HEK293 (cell line): ENCODE measurements around the gene PLAGL2.

ENCODE experiments used
- CTCF ChIA-PET: fragments of 350-600 bp; formaldehyde crosslinking; extraction: SDS; loops from one replicate; lab custom pipeline; 2021; ENCODE audit warnings: antibody characterized with exemption; lab: Yijun Ruan, JAX
- POLR2A ChIA-PET: fragments of 300-600 bp; formaldehyde crosslinking; extraction: SDS; loops from one replicate; lab custom pipeline; 2020; ENCODE audit warnings: antibody characterized with exemption, inconsistent platforms; lab: Yijun Ruan, JAX
- H3K27ac ChIP-seq: fragments of 200-500 bp; sonication (Bioruptor generic); 2 replicates; pipeline ENCODE4 v1.5.1; 2014; ENCODE audit warnings: low read depth, low read length, control low read depth, inconsistent platforms; ENCODE audit errors: extremely low read depth
- H3K36me3 ChIP-seq, 2 experiments: fragments of 200-500 bp in 1 of 2; sonication (Bioruptor generic) in 1 of 2; 1 replicate in 1 of 2; 2 replicates in 1 of 2; pipeline ENCODE4 v1.5.1; 2014 to 2017; ENCODE audit warnings: inconsistent platforms in 2 of 2, low read length in 2 of 2; ENCODE audit not compliant: control insufficient read depth in 2 of 2, insufficient read depth in 1 of 2
- H3K4me1 ChIP-seq: fragments of 200-500 bp; sonication (Bioruptor generic); 2 replicates; pipeline ENCODE4 v1.5.1; 2014; ENCODE audit warnings: mild to moderate bottlenecking, low read length, inconsistent platforms; ENCODE audit not compliant: control insufficient read depth, insufficient read depth
- H3K4me3 ChIP-seq: 2 replicates; pipeline ENCODE4 v1.5.1; 2011; ENCODE audit warnings: low read depth, mild to moderate bottlenecking, control low read depth, low read length, moderate library complexity
- H3K9me3 ChIP-seq: fragments of 200-500 bp; sonication (Bioruptor generic); 2 replicates; pipeline ENCODE4 v1.5.1; 2014; ENCODE audit warnings: low read depth, low read length, inconsistent platforms; ENCODE audit not compliant: control insufficient read depth, insufficient read depth
- EGR2 ChIP-seq: fragments of 450-650 bp; formaldehyde crosslinking; IDR thresholded peaks from 2 replicates; pipeline ENCODE4 v1.5.1; 2016; ENCODE audit warnings: low read depth, missing biosample characterization, missing genetic modification characterization
- MZF1 ChIP-seq: fragments of 450-650 bp; formaldehyde crosslinking; IDR thresholded peaks from 2 replicates; pipeline ENCODE4 v1.5.1; 2017; ENCODE audit warnings: missing biosample characterization, missing genetic modification characterization, borderline replicate concordance
- ZBTB20 ChIP-seq: fragments of 450-650 bp; formaldehyde crosslinking; IDR thresholded peaks from 2 replicates; pipeline ENCODE4 v1.5.1; 2016; ENCODE audit warnings: missing biosample characterization, missing genetic modification characterization
- ZBTB21 ChIP-seq: fragments of 450-650 bp; formaldehyde crosslinking; IDR thresholded peaks from 2 replicates; pipeline ENCODE4 v1.5.1; 2017; ENCODE audit warnings: missing biosample characterization, missing genetic modification characterization
- ZNF140 ChIP-seq: fragments of 450-650 bp; formaldehyde crosslinking; IDR thresholded peaks from 2 replicates; pipeline ENCODE4 v1.5.1; 2016; ENCODE audit warnings: missing biosample characterization, missing genetic modification characterization
- ZNF184 ChIP-seq: fragments of 450-650 bp; IDR thresholded peaks from 2 replicates; pipeline ENCODE4 v1.5.1; 2018; ENCODE audit warnings: missing biosample characterization, mild to moderate bottlenecking, missing genetic modification characterization
- ZNF23 ChIP-seq: fragments of 450-650 bp; formaldehyde crosslinking; IDR thresholded peaks from 2 replicates; pipeline ENCODE4 v1.5.1; 2016; ENCODE audit warnings: missing biosample characterization, missing genetic modification characterization, borderline replicate concordance
- ZNF624 ChIP-seq: fragments of 450-650 bp; formaldehyde crosslinking; IDR thresholded peaks from 2 replicates; pipeline ENCODE4 v1.5.1; 2017; ENCODE audit warnings: missing biosample characterization, missing genetic modification characterization
- ZXDB ChIP-seq: fragments of 450-650 bp; formaldehyde crosslinking; IDR thresholded peaks from 2 replicates; pipeline ENCODE4 v1.5.1; 2016; ENCODE audit warnings: missing biosample characterization, missing genetic modification characterization
- TF ChIP-seq, protein P1 (sequence below): fragments of 450-650 bp; formaldehyde crosslinking; IDR thresholded peaks from 2 replicates; pipeline ENCODE4 v1.5.1; 2017; ENCODE audit warnings: missing biosample characterization, missing genetic modification characterization
- TF ChIP-seq, protein P2 (sequence below): fragments of 450-650 bp; formaldehyde crosslinking; IDR thresholded peaks from 2 replicates; pipeline ENCODE4 v1.5.1; 2017; ENCODE audit warnings: missing biosample characterization, missing genetic modification characterization
- TF ChIP-seq, protein P3 (sequence below): fragments of 450-650 bp; formaldehyde crosslinking; IDR thresholded peaks from 2 replicates; pipeline ENCODE4 v1.5.1; 2016; ENCODE audit warnings: missing biosample characterization, missing genetic modification characterization
- TF ChIP-seq, protein P4 (sequence below): fragments of 450-650 bp; formaldehyde crosslinking; IDR thresholded peaks from 2 replicates; pipeline ENCODE4 v1.5.1; 2016; ENCODE audit warnings: missing biosample characterization, missing genetic modification characterization
- TF ChIP-seq, protein P5 (sequence below): fragments of 450-650 bp; formaldehyde crosslinking; IDR thresholded peaks from 2 replicates; pipeline ENCODE4 v1.5.1; 2016; ENCODE audit warnings: missing biosample characterization, missing genetic modification characterization, borderline replicate concordance
- TF ChIP-seq, protein P6 (sequence below): fragments of 450-650 bp; formaldehyde crosslinking; IDR thresholded peaks from 2 replicates; pipeline ENCODE4 v1.5.1; 2017; ENCODE audit warnings: missing biosample characterization, missing genetic modification characterization
- TF ChIP-seq, protein P7 (sequence below): fragments of 450-650 bp; IDR thresholded peaks from 2 replicates; pipeline ENCODE4 v1.5.1; 2018; ENCODE audit warnings: missing biosample characterization, mild to moderate bottlenecking, missing genetic modification characterization

Gene PLAGL2

DNA sequence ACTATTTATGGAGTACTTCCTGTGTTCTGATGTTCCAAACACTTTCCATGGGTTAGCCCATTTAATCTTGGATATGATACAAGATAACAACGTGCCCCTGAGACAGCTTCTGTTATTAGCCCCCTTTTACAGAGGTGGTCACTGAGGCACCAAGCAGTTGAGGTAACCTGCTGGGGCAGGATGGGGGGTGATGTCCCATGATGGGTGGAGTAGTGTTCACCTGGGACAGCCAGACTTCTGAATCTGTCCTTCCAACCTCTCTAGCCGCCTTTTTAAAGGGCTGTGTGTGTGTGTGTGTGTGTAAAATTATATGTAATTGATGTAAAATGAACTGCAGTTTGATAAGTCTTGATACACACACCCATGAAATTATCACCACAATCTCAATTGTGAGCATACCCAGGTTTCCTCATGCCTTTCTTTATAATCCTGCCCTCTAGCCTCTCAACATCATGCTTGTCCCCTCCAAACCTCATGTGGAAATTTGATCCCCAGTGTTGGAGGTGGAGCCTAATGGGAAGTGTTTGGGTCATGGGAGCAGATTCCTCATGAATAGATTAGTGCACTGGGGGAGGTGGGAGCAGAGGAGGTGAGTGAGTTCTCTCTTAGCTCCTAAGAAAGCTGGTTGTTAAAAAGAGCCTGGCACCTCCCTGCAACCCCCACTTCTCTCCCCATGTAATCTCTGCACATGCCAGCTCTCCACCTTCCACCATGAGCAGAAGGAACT is 39.2 kb downstream of the PLAGL2 start (continued):
- TF ChIP-seq EGR2 (no peak), ZNF140 (tag by site-specific recombination) (no peak), ZBTB20 (tag by site-specific recombination) (peak; percentile 45; the same call in 1 of the 2 replicates), ZNF624 (tag by site-specific recombination) (no peak), ZBTB21 (tag by site-specific recombination) (no peak), ZNF184 (tag by site-specific recombination) (no peak)
- TF ChIP-seq, protein P1, sequence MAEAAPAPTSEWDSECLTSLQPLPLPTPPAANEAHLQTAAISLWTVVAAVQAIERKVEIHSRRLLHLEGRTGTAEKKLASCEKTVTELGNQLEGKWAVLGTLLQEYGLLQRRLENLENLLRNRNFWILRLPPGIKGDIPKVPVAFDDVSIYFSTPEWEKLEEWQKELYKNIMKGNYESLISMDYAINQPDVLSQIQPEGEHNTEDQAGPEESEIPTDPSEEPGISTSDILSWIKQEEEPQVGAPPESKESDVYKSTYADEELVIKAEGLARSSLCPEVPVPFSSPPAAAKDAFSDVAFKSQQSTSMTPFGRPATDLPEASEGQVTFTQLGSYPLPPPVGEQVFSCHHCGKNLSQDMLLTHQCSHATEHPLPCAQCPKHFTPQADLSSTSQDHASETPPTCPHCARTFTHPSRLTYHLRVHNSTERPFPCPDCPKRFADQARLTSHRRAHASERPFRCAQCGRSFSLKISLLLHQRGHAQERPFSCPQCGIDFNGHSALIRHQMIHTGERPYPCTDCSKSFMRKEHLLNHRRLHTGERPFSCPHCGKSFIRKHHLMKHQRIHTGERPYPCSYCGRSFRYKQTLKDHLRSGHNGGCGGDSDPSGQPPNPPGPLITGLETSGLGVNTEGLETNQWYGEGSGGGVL (tag by site-specific recombination), result peak; percentile 33; the same call in 1 of the 2 replicates
- TF ChIP-seq, protein P2, sequence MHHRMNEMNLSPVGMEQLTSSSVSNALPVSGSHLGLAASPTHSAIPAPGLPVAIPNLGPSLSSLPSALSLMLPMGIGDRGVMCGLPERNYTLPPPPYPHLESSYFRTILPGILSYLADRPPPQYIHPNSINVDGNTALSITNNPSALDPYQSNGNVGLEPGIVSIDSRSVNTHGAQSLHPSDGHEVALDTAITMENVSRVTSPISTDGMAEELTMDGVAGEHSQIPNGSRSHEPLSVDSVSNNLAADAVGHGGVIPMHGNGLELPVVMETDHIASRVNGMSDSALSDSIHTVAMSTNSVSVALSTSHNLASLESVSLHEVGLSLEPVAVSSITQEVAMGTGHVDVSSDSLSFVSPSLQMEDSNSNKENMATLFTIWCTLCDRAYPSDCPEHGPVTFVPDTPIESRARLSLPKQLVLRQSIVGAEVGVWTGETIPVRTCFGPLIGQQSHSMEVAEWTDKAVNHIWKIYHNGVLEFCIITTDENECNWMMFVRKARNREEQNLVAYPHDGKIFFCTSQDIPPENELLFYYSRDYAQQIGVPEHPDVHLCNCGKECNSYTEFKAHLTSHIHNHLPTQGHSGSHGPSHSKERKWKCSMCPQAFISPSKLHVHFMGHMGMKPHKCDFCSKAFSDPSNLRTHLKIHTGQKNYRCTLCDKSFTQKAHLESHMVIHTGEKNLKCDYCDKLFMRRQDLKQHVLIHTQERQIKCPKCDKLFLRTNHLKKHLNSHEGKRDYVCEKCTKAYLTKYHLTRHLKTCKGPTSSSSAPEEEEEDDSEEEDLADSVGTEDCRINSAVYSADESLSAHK (tag by site-specific recombination), result no peak
- TF ChIP-seq, protein P3, sequence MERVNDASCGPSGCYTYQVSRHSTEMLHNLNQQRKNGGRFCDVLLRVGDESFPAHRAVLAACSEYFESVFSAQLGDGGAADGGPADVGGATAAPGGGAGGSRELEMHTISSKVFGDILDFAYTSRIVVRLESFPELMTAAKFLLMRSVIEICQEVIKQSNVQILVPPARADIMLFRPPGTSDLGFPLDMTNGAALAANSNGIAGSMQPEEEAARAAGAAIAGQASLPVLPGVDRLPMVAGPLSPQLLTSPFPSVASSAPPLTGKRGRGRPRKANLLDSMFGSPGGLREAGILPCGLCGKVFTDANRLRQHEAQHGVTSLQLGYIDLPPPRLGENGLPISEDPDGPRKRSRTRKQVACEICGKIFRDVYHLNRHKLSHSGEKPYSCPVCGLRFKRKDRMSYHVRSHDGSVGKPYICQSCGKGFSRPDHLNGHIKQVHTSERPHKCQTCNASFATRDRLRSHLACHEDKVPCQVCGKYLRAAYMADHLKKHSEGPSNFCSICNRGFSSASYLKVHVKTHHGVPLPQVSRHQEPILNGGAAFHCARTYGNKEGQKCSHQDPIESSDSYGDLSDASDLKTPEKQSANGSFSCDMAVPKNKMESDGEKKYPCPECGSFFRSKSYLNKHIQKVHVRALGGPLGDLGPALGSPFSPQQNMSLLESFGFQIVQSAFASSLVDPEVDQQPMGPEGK (tag by site-specific recombination), result no peak
- TF ChIP-seq, protein P4, sequence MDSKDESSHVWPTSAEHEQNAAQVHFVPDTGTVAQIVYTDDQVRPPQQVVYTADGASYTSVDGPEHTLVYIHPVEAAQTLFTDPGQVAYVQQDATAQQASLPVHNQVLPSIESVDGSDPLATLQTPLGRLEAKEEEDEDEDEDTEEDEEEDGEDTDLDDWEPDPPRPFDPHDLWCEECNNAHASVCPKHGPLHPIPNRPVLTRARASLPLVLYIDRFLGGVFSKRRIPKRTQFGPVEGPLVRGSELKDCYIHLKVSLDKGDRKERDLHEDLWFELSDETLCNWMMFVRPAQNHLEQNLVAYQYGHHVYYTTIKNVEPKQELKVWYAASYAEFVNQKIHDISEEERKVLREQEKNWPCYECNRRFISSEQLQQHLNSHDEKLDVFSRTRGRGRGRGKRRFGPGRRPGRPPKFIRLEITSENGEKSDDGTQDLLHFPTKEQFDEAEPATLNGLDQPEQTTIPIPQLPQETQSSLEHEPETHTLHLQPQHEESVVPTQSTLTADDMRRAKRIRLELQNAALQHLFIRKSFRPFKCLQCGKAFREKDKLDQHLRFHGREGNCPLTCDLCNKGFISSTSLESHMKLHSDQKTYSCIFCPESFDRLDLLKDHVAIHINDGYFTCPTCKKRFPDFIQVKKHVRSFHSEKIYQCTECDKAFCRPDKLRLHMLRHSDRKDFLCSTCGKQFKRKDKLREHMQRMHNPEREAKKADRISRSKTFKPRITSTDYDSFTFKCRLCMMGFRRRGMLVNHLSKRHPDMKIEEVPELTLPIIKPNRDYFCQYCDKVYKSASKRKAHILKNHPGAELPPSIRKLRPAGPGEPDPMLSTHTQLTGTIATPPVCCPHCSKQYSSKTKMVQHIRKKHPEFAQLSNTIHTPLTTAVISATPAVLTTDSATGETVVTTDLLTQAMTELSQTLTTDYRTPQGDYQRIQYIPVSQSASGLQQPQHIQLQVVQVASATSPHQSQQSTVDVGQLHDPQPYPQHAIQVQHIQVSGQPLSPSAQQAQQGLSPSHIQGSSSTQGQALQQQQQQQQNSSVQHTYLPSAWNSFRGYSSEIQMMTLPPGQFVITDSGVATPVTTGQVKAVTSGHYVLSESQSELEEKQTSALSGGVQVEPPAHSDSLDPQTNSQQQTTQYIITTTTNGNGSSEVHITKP, result peak; percentile 71

DNA sequence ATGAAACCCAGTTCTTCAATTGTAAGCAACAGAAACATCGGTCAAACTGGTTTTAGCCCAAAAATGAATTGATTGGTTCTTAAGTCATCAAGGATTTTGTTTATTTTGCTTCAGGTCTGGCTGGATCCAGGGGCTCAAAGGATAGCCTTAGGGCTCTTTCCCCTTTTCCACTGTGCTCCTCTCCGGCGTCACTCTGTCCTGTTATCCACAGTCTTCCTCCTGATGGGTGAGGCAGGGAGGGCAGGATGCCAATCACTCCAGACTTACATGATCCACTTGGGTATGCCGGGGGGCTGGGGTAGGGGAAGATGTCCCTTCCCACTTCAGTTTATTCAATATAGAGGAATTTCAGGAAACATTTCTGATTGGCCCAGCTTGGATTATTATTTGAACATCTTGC is 40.0 kb downstream of the PLAGL2 start:
- Histone ChIP-seq H3K4me1 (peaks cover 6% of the 10 kb centered on the region), H3K36me3 (peaks cover 8 to 40% of the 10 kb centered on the region in 2 experiments; a peak in 2 of 3 replicates), H3K4me3 (no peak overlapping the region), H3K9me3 (no peaks in the 10 kb centered on the region), H3K27ac (no peak overlapping the region)
- ChIA-PET POLR2A (no interaction called here), CTCF (no interaction called here)
- TF ChIP-seq ZNF23 (tag by site-specific recombination), result no peak
- TF ChIP-seq, protein P5, sequence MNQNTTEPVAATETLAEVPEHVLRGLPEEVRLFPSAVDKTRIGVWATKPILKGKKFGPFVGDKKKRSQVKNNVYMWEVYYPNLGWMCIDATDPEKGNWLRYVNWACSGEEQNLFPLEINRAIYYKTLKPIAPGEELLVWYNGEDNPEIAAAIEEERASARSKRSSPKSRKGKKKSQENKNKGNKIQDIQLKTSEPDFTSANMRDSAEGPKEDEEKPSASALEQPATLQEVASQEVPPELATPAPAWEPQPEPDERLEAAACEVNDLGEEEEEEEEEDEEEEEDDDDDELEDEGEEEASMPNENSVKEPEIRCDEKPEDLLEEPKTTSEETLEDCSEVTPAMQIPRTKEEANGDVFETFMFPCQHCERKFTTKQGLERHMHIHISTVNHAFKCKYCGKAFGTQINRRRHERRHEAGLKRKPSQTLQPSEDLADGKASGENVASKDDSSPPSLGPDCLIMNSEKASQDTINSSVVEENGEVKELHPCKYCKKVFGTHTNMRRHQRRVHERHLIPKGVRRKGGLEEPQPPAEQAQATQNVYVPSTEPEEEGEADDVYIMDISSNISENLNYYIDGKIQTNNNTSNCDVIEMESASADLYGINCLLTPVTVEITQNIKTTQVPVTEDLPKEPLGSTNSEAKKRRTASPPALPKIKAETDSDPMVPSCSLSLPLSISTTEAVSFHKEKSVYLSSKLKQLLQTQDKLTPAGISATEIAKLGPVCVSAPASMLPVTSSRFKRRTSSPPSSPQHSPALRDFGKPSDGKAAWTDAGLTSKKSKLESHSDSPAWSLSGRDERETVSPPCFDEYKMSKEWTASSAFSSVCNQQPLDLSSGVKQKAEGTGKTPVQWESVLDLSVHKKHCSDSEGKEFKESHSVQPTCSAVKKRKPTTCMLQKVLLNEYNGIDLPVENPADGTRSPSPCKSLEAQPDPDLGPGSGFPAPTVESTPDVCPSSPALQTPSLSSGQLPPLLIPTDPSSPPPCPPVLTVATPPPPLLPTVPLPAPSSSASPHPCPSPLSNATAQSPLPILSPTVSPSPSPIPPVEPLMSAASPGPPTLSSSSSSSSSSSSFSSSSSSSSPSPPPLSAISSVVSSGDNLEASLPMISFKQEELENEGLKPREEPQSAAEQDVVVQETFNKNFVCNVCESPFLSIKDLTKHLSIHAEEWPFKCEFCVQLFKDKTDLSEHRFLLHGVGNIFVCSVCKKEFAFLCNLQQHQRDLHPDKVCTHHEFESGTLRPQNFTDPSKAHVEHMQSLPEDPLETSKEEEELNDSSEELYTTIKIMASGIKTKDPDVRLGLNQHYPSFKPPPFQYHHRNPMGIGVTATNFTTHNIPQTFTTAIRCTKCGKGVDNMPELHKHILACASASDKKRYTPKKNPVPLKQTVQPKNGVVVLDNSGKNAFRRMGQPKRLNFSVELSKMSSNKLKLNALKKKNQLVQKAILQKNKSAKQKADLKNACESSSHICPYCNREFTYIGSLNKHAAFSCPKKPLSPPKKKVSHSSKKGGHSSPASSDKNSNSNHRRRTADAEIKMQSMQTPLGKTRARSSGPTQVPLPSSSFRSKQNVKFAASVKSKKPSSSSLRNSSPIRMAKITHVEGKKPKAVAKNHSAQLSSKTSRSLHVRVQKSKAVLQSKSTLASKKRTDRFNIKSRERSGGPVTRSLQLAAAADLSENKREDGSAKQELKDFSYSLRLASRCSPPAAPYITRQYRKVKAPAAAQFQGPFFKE (tag by site-specific recombination), result no peak
- no peak for TF ChIP-seq MZF1
- TF ChIP-seq, protein P6, sequence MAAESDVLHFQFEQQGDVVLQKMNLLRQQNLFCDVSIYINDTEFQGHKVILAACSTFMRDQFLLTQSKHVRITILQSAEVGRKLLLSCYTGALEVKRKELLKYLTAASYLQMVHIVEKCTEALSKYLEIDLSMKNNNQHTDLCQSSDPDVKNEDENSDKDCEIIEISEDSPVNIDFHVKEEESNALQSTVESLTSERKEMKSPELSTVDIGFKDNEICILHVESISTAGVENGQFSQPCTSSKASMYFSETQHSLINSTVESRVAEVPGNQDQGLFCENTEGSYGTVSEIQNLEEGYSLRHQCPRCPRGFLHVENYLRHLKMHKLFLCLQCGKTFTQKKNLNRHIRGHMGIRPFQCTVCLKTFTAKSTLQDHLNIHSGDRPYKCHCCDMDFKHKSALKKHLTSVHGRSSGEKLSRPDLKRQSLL (tag by site-specific recombination), result no peak
- no peak for TF ChIP-seq ZXDB (tag by site-specific recombination)
- TF ChIP-seq, protein P7, sequence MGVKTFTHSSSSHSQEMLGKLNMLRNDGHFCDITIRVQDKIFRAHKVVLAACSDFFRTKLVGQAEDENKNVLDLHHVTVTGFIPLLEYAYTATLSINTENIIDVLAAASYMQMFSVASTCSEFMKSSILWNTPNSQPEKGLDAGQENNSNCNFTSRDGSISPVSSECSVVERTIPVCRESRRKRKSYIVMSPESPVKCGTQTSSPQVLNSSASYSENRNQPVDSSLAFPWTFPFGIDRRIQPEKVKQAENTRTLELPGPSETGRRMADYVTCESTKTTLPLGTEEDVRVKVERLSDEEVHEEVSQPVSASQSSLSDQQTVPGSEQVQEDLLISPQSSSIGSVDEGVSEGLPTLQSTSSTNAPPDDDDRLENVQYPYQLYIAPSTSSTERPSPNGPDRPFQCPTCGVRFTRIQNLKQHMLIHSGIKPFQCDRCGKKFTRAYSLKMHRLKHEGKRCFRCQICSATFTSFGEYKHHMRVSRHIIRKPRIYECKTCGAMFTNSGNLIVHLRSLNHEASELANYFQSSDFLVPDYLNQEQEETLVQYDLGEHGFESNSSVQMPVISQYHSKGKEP (tag by site-specific recombination), result no peak
